Activated CD8-positive, alpha-beta memory T cell treated with anti-CD3 and anti-CD28 coated beads, Interleukin-2, amount 50 U/mL, for 48 hours (primary cell): ENCODE results near the gene KHDRBS2.

ENCODE experiments used
- DNase-seq: peaks from one replicate; pipeline ENCODE4 v3.0.0-alpha.2; 2020

KHDRBS2 gene

GRCh38 chr6:62174548-62174947, 111.5 kb downstream of the KHDRBS2 start:
- no peak for DNase-seq

- no peak for DNase-seq
These were observed 118.3 kb downstream of the KHDRBS2 start for GRCh38 chr6:62167736-62168135.

GRCh38 chr6:62162858-62163257, 123.2 kb downstream of the KHDRBS2 start:
- no peak for DNase-seq

- no peak for DNase-seq
These were observed 133.2 kb downstream of the KHDRBS2 start for GRCh38 chr6:62152796-62153195.

- DNase-seq = no peak
These were observed 135.9 kb downstream of the KHDRBS2 start for GRCh38 chr6:62150048-62150663.

GRCh38 chr6:62146954-62147853, 138.8 kb downstream of the KHDRBS2 start:
- DNase-seq = no peak

GRCh38 chr6:62129127-62129526, 156.9 kb downstream of the KHDRBS2 start:
- no peak for DNase-seq

GRCh38 chr6:62119401-62119800, 166.6 kb downstream of the KHDRBS2 start:
- DNase-seq = no peak

- no peak for DNase-seq
These were observed 182.7 kb downstream of the KHDRBS2 start for GRCh38 chr6:62103186-62103859.

- DNase-seq = no peak
These were observed 183.6 kb downstream of the KHDRBS2 start for GRCh38 chr6:62102387-62102786.

GRCh38 chr6:62090442-62091229, 195.4 kb downstream of the KHDRBS2 start:
- DNase-seq = no peak

GRCh38 chr6:62089781-62090180, 196.2 kb downstream of the KHDRBS2 start:
- no peak for DNase-seq

- no peak for DNase-seq
These were observed 200.0 kb downstream of the KHDRBS2 start for GRCh38 chr6:62086047-62086446.

GRCh38 chr6:62075869-62076268, 210.2 kb downstream of the KHDRBS2 start:
- DNase-seq = no peak

- no peak for DNase-seq
These were observed 226.1 kb downstream of the KHDRBS2 start for GRCh38 chr6:62059901-62060300.

GRCh38 chr6:62057300-62057699, 228.7 kb downstream of the KHDRBS2 start:
- DNase-seq = no peak

GRCh38 chr6:62045502-62045901, 240.5 kb downstream of the KHDRBS2 start:
- no peak for DNase-seq

GRCh38 chr6:62043084-62043483, 242.9 kb downstream of the KHDRBS2 start:
- no peak for DNase-seq

GRCh38 chr6:62042429-62042828, 243.6 kb downstream of the KHDRBS2 start:
- no peak for DNase-seq

- DNase-seq = no peak
These were observed 246.4 kb downstream of the KHDRBS2 start for GRCh38 chr6:62039605-62040004.

- no peak for DNase-seq
These were observed 248.6 kb downstream of the KHDRBS2 start for GRCh38 chr6:62037445-62037844.

- DNase-seq = no peak
These were observed 250.1 kb downstream of the KHDRBS2 start for GRCh38 chr6:62035952-62036351.

GRCh38 chr6:62013719-62014118, 272.3 kb downstream of the KHDRBS2 start:
- no peak for DNase-seq
